Measurements from ENCODE around the gene MAPK14. TPM values are rescaled to one million over a fixed set of nuclear protein-coding genes. Genes with fewer than 3 reads are reported as not detected.
"Not testable (repeated sequence)": the region's sequence is repeated elsewhere in the genome, so short reads cannot be mapped to it uniquely, and the experiment has no call there.

Gene MAPK14
- total RNA-seq, 1 donor from 2014 or later = 24.5 TPM

- Histone ChIP-seq H3K27ac (replicated peaks) (no peak overlapping the region), H3K9me3 (replicated peaks) (no peaks in the 10 kb centered on the region), H3K4me1 (peaks cover 22% of the 10 kb centered on the region), H3K36me3 (no peaks in the 10 kb centered on the region), H3K4me3 (no peak overlapping the region), H3K27me3 (ENCODE audit: low read depth) (peaks cover 64% of the 10 kb centered on the region)
- DNase-seq = no peak
- no peak for TF ChIP-seq CTCF (IDR thresholded peaks at IDR 0.05; ENCODE audit: borderline replicate concordance)
- intact Hi-C loops (cut with micrococcal nuclease) = no loop called here
These were observed 99.2 kb downstream of the MAPK14 start for GRCh38 chr6:36126553-36127458.

- DNase-seq = no peak
- TF ChIP-seq CTCF (IDR thresholded peaks at IDR 0.05; ENCODE audit: borderline replicate concordance) = no peak
- peaks cover 71% of the 10 kb centered on the region for H3K27me3 ChIP-seq (ENCODE audit: low read depth)
These were observed 99.9 kb downstream of the MAPK14 start for GRCh38 chr6:36127462-36128016.

GRCh38 chr6:36128073-36128472 is 100.5 kb downstream of the MAPK14 start:
- TF ChIP-seq CTCF (IDR thresholded peaks at IDR 0.05; ENCODE audit: borderline replicate concordance) = no peak
- DNase-seq = no peak
- no peak overlapping the region for H3K4me3 ChIP-seq
- no peak overlapping the region for H3K27ac ChIP-seq (replicated peaks)
- peaks cover 27% of the 10 kb centered on the region for H3K4me1 ChIP-seq
- no peaks in the 10 kb centered on the region for H3K9me3 ChIP-seq (replicated peaks)
- H3K36me3 ChIP-seq = no peaks in the 10 kb centered on the region
- intact Hi-C loops (cut with micrococcal nuclease) = no loop called here
- peaks cover 75% of the 10 kb centered on the region for H3K27me3 ChIP-seq (ENCODE audit: low read depth)

More at GRCh38 chr6:36127462-36128016, 99.9 kb downstream of the MAPK14 start:
- H3K36me3 ChIP-seq = no peaks in the 10 kb centered on the region
- peaks cover 27% of the 10 kb centered on the region for H3K4me1 ChIP-seq
- no peak overlapping the region for H3K27ac ChIP-seq (replicated peaks)
- intact Hi-C loops (cut with micrococcal nuclease) = no loop called here
- no peak overlapping the region for H3K4me3 ChIP-seq
- no peaks in the 10 kb centered on the region for H3K9me3 ChIP-seq (replicated peaks)

- TF ChIP-seq CTCF (IDR thresholded peaks at IDR 0.05; ENCODE audit: borderline replicate concordance) = no peak
- no peak for DNase-seq
- intact Hi-C loops (cut with micrococcal nuclease) = no loop called here
- Histone ChIP-seq H3K27me3 (ENCODE audit: low read depth) (peaks cover 82% of the 10 kb centered on the region), H3K9me3 (replicated peaks) (no peaks in the 10 kb centered on the region), H3K27ac (replicated peaks) (no peak overlapping the region), H3K36me3 (no peaks in the 10 kb centered on the region), H3K4me3 (no peak overlapping the region), H3K4me1 (peaks cover 27% of the 10 kb centered on the region)
These were observed 101.2 kb downstream of the MAPK14 start for GRCh38 chr6:36128793-36129192.

- H3K9me3 ChIP-seq (replicated peaks); intact Hi-C loops (cut with micrococcal nuclease); H3K36me3 ChIP-seq; DNase-seq; H3K27ac ChIP-seq (replicated peaks); H3K4me3 ChIP-seq: not testable (repeated sequence)
- Histone ChIP-seq H3K27me3 (ENCODE audit: low read depth) (peaks cover 88% of the 10 kb centered on the region), H3K4me1 (peaks cover 24% of the 10 kb centered on the region)
These were observed 101.7 kb downstream of the MAPK14 start for GRCh38 chr6:36129334-36129733.
